Gastroesophageal sphincter (tissue), 4 donors: Measurements from ENCODE around the gene FBXO11. TPM values are rescaled to one million over a fixed set of nuclear protein-coding genes. Genes with fewer than 3 reads are reported as not detected.

ENCODE experiments used
- ATAC-seq: fragments of 150-250 bp; one replicate; pipeline ENCODE4 v1.9.1; 2016; ENCODE audit warnings: mild to moderate bottlenecking, moderate library complexity
- H3K27ac ChIP-seq, 4 donors: fragments of 200-600 bp; sonication (generic) in 3 of 4; 1 replicate in 3 of 4; 2 replicates in 1 of 4; pipeline ENCODE4 v1.5.1; 2016 to 2019
- H3K27me3 ChIP-seq: fragments of 200-600 bp; sonication (generic); one replicate; pipeline ENCODE4 v1.5.1; 2019
- H3K36me3 ChIP-seq, 2 donors: fragments of 200-600 bp; sonication (generic); one replicate each; pipeline ENCODE4 v1.5.1; 2019; ENCODE audit warnings: control low read depth in 1 of 2
- H3K4me1 ChIP-seq, 3 donors: fragments of 200-600 bp; sonication (generic); 1 replicate in 2 of 3; 2 replicates in 1 of 3; pipeline ENCODE4 v1.5.1; 2016 to 2019; ENCODE audit warnings: control low read depth in 2 of 3
- H3K4me3 ChIP-seq, 2 donors: fragments of 200-600 bp; sonication (generic); one replicate each; pipeline ENCODE4 v1.5.1; 2019; ENCODE audit warnings: mild to moderate bottlenecking in 1 of 2, moderate library complexity in 1 of 2
- H3K9me3 ChIP-seq, 3 donors: fragments of 200-600 bp; sonication (generic); one replicate each; pipeline ENCODE4 v1.5.1; 2017 to 2019; ENCODE audit warnings: control low read depth in 2 of 3
- EP300 ChIP-seq: sonication (generic); formaldehyde crosslinking; IDR thresholded peaks from one replicate; pipeline ENCODE4 v1.6.1; 2017; ENCODE audit warnings: antibody characterized with exemption, mild to moderate bottlenecking
- POLR2A ChIP-seq, 2 donors: fragments of 450-650 bp; IDR thresholded peaks; one replicate each; pipeline ENCODE4 v1.6.1; 2017; ENCODE audit warnings: antibody characterized with exemption in 2 of 2, mild to moderate bottlenecking in 2 of 2, moderate library complexity in 1 of 2
- POLR2AphosphoS5 ChIP-seq: sonication (generic); formaldehyde crosslinking; IDR thresholded peaks from one replicate; pipeline ENCODE4 v1.6.1; 2017; ENCODE audit warnings: antibody characterized with exemption
- WGBS, 2 donors: methylation state at CpG; one replicate each; pipeline ENCODE4 v1.1.5; 2018; ENCODE audit warnings: low coverage in 1 of 2; 5-methylcytosine and 5-hydroxymethylcytosine counted together
- total RNA-seq, 4 donors: library from RNA; depleted of rRNA; stranded (reverse); fragments of >200 nt; gene quantifications; one replicate each; pipeline ENCODE4 v1.1.0, GENCODE V29; 2016
- TF ChIP-seq, protein P1 (sequence below), 4 experiments: fragments of 200-600 bp in 2 of 4; fragments of 450-650 bp in 2 of 4; sonication (generic) in 1 of 4; IDR thresholded peaks; one replicate each; pipeline ENCODE4 v1.5.1; 2017 to 2019; ENCODE audit warnings: antibody characterized with exemption in 4 of 4, mild to moderate bottlenecking in 2 of 4, moderate library complexity in 2 of 4

FBXO11 gene
- total RNA-seq, 4 donors from 2014 or later: 39.7 to 59.5 (median 50.8) TPM

DNA sequence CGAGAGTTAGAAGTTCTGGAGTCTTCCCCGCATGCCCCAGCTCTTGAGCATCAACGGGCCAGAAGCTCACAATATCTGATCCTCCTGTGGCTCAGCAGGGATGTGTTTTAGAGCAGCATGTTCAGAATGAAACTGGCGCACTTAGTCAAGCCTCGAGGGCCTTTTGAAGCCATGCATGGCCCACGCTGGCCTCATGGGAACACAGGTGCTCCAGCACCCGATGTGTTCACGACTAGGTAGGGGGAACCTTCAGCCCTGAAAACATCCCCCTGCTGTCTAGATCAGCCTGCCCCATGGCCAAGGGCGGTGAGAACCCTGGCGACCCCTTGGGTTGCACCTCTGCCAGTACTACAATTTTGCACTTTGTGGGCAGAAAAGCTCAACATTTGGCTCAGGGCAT lies 90.5 kb downstream of the FBXO11 start:
- Histone ChIP-seq H3K9me3 (no peaks in the 10 kb centered on the region), H3K27me3 (no peaks in the 10 kb centered on the region), H3K4me1 (peaks cover 0 to 16% (median 0%) of the 10 kb centered on the region in 3 donors), H3K4me3 (no peak overlapping the region), H3K36me3 (peaks cover 0 to 84% of the 10 kb centered on the region in 2 donors), H3K27ac (no peak overlapping the region)
- ATAC-seq: no peak
- 80 to 100% methylated on average over 2 to 6 of the region's 10 CpGs for WGBS, 2 donors
- TF ChIP-seq POLR2A (IDR thresholded peaks at IDR 0.05) (no peak), EP300 (no peak), POLR2AphosphoS5 (no peak)
- TF ChIP-seq, protein P1, sequence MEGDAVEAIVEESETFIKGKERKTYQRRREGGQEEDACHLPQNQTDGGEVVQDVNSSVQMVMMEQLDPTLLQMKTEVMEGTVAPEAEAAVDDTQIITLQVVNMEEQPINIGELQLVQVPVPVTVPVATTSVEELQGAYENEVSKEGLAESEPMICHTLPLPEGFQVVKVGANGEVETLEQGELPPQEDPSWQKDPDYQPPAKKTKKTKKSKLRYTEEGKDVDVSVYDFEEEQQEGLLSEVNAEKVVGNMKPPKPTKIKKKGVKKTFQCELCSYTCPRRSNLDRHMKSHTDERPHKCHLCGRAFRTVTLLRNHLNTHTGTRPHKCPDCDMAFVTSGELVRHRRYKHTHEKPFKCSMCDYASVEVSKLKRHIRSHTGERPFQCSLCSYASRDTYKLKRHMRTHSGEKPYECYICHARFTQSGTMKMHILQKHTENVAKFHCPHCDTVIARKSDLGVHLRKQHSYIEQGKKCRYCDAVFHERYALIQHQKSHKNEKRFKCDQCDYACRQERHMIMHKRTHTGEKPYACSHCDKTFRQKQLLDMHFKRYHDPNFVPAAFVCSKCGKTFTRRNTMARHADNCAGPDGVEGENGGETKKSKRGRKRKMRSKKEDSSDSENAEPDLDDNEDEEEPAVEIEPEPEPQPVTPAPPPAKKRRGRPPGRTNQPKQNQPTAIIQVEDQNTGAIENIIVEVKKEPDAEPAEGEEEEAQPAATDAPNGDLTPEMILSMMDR (IDR thresholded peaks at IDR 0.05): no peak

DNA sequence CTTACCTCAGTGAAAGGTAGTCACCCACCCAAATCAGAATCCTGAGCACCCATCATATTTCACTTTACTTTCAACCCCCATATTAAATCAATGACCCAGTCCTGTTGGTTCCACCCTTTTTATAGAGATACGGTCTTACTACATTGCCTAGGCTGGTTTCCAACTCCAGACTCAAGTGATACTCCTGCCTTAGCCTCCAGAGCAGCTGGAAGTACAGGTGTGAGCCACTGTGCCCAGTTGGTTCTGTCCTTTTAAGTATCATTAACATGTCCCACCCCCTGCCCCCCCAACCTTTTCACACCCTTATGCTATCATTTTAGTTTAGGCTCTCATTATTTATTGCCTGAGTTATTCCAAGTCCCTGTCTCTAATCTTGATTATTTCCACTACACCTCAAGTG lies 94.6 kb downstream of the FBXO11 start:
- no peak for ATAC-seq
- WGBS, 2 donors: 73 to 83% methylated on average over 1 of the region's 1 CpG
- H3K27me3 ChIP-seq: no peaks in the 10 kb centered on the region
- no peak overlapping the region for H3K4me3 ChIP-seq
- peaks cover 0 to 83% of the 10 kb centered on the region in 2 donors for H3K36me3 ChIP-seq
- H3K4me1 ChIP-seq: peaks cover 0 to 50% (median 0%) of the 10 kb centered on the region in 3 donors
- peak overlapping the region in 1 of 4 donors; percentile 9 for H3K27ac ChIP-seq
- no peak for TF ChIP-seq POLR2A (IDR thresholded peaks at IDR 0.05)
- TF ChIP-seq, protein P1 (IDR thresholded peaks at IDR 0.05): no peak
- no peak for TF ChIP-seq EP300
- no peak for TF ChIP-seq POLR2AphosphoS5
- H3K9me3 ChIP-seq: no peaks in the 10 kb centered on the region

DNA sequence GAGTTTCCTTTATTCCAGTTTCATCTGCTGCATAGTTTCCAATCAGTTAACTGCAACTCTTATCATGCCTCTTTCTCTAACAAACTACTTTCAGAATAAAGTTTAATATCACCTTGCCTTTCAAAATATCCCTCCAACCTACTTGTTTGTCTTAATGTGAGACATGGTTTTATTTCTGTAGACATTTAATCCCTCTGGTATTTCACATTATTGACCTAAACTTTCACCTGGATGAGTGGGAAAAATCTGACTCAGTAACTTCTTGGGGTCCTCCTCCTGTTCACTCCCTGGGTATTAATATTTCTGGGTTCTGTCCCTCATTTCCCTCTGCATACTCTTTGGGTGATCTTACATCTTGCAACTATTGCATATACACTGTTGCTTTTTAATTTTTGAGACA lies 95.4 kb downstream of the FBXO11 start:
- Histone ChIP-seq H3K4me3 (no peak overlapping the region), H3K36me3 (peaks cover 0 to 83% of the 10 kb centered on the region in 2 donors), H3K4me1 (peaks cover 0 to 58% (median 0%) of the 10 kb centered on the region in 3 donors), H3K27me3 (no peaks in the 10 kb centered on the region), H3K9me3 (no peaks in the 10 kb centered on the region), H3K27ac (no peak overlapping the region)
- no peak for ATAC-seq
- no peak for TF ChIP-seq EP300
- TF ChIP-seq, protein P1 (IDR thresholded peaks at IDR 0.05): no peak
- TF ChIP-seq POLR2AphosphoS5: no peak
- TF ChIP-seq POLR2A (IDR thresholded peaks at IDR 0.05): no peak

DNA sequence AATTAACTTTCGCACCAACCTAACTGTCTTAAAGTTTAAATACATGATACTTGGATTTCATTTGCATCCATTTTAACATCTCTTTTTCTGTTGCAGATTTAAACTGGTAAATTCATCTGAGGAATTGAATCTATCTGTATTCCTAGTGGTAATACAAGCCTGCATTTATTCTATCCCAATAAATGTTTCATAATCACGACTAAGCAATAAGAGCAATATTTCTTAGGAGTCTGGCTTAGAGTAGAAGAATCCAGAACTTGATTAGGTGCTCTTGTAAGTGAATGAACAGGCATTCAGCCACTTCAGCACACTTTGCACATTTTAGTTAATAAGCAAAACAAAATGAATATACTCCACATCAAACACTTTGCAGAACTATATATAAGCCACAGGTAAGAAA lies 96.4 kb downstream of the FBXO11 start:
- Histone ChIP-seq H3K4me3 (no peak overlapping the region), H3K36me3 (peaks cover 0 to 83% of the 10 kb centered on the region in 2 donors), H3K27me3 (no peaks in the 10 kb centered on the region), H3K4me1 (peaks cover 0 to 60% (median 0%) of the 10 kb centered on the region in 3 donors), H3K27ac (no peak overlapping the region), H3K9me3 (no peaks in the 10 kb centered on the region)
- TF ChIP-seq POLR2A (IDR thresholded peaks at IDR 0.05) (no peak), POLR2AphosphoS5 (no peak), EP300 (no peak)
- TF ChIP-seq, protein P1 (IDR thresholded peaks at IDR 0.05): no peak
- WGBS, 2 donors: 63 to 82% methylated on average over 2 of the region's 2 CpGs
- no peak for ATAC-seq

DNA sequence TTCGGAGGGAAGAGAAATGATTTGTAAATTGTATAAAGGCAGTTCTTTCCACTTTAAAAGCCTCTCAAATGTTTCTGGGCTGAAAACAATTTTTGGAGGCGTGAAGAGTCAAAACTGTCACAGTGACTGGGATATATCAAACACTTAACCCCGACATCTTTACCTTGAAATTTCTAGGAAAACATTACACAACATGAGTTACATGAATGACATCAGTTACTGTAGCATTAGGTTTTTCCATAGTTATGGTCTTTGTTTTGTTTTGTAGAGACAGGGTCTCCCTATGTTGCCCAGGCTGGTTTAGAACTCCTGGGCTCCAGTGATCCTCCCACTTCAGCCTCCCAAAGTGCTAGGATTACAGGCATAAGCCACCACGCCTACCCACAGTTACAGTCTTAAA lies 97.7 kb downstream of the FBXO11 start:
- ATAC-seq: no peak
- H3K4me3 ChIP-seq: no peak overlapping the region
- 32 to 40% methylated on average over 4 of the region's 4 CpGs for WGBS, 2 donors
- H3K27me3 ChIP-seq: no peaks in the 10 kb centered on the region
- H3K9me3 ChIP-seq: peaks cover 0 to 8% (median 0%) of the 10 kb centered on the region in 3 donors
- peak overlapping the region in 2 of 4 donors; percentile 4 to 30 for H3K27ac ChIP-seq
- H3K36me3 ChIP-seq: peaks cover under 1 to 85% of the 10 kb centered on the region in 2 donors
- peaks cover 0 to 60% (median 0%) of the 10 kb centered on the region in 3 donors for H3K4me1 ChIP-seq
- TF ChIP-seq POLR2A (IDR thresholded peaks at IDR 0.05) (no peak), EP300 (no peak), POLR2AphosphoS5 (no peak)
- TF ChIP-seq, protein P1 (IDR thresholded peaks at IDR 0.05): no peak
